ENCODE results near the gene BCL7A. TPM values are rescaled to one million over a fixed set of nuclear protein-coding genes. Genes with fewer than 3 reads are reported as not detected.

Gene BCL7A
- polyA plus RNA-seq, 1 of the 3 experiments (the other 2 are of a cell fraction) = 34.0 TPM

GRCh38 chr12:122005252-122005776 lies 16.4 kb upstream of the BCL7A start (continued):
- TF ChIP-seq IRF3 (IDR thresholded peaks at IDR 0.05; ENCODE audit: low read depth, low read length) (no peak), ELF1 (IDR thresholded peaks at IDR 0.05) (no peak)

DNA sequence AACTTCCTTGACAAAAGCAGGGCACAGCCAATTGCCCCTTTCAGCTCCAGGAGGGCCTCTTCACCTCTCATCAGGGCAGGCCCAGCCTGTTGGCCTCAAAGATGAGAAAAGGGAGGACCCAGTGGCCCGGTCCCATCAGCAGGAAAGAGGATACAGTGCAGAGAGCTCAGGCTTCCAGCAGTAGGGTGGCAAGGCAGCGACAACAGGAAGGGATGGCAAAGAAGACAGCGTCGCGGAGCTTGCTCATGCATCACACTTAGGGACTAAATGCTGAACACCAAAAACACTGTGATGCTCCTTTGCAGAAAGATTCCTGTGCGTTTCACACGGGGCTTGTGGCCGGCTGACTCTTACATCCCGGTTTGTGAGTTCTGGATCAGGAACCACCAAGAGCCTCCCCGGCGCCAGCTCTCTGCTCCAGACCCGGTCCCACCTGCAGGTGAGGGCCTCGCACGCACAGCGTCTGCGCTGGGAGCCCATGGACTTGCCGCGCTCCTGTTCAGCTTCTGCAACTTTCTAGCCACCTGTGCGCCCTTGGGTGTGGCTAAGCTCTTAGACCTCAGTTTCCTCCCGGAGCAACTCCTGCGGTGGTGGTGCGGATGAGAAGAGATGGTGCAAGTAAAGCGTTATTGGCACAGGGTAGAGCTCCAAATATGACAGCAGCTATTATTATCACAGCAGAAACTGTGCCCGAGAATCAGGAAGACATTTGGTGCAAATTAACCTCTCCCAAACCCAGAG lies 15.3 kb upstream of the BCL7A start:
- H3K27ac ChIP-seq (ENCODE audit: low read depth in 2 of 2, low read length in 1 of 2) = no peak overlapping the region
- no peaks in the 10 kb centered on the region for H3K4me1 ChIP-seq (ENCODE audit: control insufficient read depth in 1 of 2, insufficient read depth in 2 of 2, low read depth in 1 of 2, low read length in 1 of 2)
- no peak overlapping the region for H3K4me3 ChIP-seq (ENCODE audit: low read depth in 2 of 2, low read length in 1 of 2)
- peaks cover 0 to 3% of the 10 kb centered on the region in 2 experiments for H3K36me3 ChIP-seq (replicated peaks in 1 of 2; ENCODE audit: control insufficient read depth in 1 of 2, insufficient read depth in 2 of 2, low read length in 1 of 2)
- H3K9me3 ChIP-seq = no peaks in the 10 kb centered on the region
- WGBS (ENCODE audit: low lambda C conversion rate) = 98% methylated on average over 13 of the region's 24 CpGs
- no peaks in the 10 kb centered on the region for H3F3A ChIP-seq (replicated peaks; ENCODE audit: insufficient read depth)
- TF ChIP-seq SIN3A (IDR thresholded peaks at IDR 0.05; ENCODE audit: borderline replicate concordance, low read depth, low read length) = no peak
- no peak for TF ChIP-seq POLR2AphosphoS5 (IDR thresholded peaks at IDR 0.05; ENCODE audit: low read depth, low read length)
- no peak for TF ChIP-seq RCOR1 (IDR thresholded peaks at IDR 0.05; ENCODE audit: low read length)
- TF ChIP-seq, protein P1, sequence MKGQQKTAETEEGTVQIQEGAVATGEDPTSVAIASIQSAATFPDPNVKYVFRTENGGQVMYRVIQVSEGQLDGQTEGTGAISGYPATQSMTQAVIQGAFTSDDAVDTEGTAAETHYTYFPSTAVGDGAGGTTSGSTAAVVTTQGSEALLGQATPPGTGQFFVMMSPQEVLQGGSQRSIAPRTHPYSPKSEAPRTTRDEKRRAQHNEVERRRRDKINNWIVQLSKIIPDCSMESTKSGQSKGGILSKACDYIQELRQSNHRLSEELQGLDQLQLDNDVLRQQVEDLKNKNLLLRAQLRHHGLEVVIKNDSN (IDR thresholded peaks at IDR 0.05; ENCODE audit: borderline replicate concordance, low read depth) = no peak
- TF ChIP-seq, protein P2, sequence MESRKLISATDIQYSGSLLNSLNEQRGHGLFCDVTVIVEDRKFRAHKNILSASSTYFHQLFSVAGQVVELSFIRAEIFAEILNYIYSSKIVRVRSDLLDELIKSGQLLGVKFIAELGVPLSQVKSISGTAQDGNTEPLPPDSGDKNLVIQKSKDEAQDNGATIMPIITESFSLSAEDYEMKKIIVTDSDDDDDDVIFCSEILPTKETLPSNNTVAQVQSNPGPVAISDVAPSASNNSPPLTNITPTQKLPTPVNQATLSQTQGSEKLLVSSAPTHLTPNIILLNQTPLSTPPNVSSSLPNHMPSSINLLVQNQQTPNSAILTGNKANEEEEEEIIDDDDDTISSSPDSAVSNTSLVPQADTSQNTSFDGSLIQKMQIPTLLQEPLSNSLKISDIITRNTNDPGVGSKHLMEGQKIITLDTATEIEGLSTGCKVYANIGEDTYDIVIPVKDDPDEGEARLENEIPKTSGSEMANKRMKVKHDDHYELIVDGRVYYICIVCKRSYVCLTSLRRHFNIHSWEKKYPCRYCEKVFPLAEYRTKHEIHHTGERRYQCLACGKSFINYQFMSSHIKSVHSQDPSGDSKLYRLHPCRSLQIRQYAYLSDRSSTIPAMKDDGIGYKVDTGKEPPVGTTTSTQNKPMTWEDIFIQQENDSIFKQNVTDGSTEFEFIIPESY (IDR thresholded peaks at IDR 0.05; ENCODE audit: borderline replicate concordance, low read depth) = no peak
- TF ChIP-seq NFIC (IDR thresholded peaks at IDR 0.05; ENCODE audit: borderline replicate concordance) = no peak
- no peak overlapping the region for H3K9ac ChIP-seq
- no peaks in the 10 kb centered on the region for H3K27me3 ChIP-seq (ENCODE audit: insufficient read depth)
- H4K20me1 ChIP-seq (ENCODE audit: insufficient read depth) = no peaks in the 10 kb centered on the region
- DNase-seq = no peak
- no peak overlapping the region for H2AFZ ChIP-seq (ENCODE audit: low read depth)
- ChIA-PET POLR2A (no interaction called here), CTCF (no interaction called here)
- no peak overlapping the region for H3K4me2 ChIP-seq
- H3K9me2 ChIP-seq = no peaks in the 10 kb centered on the region
- H3K79me2 ChIP-seq (ENCODE audit: insufficient read depth) = no peaks in the 10 kb centered on the region

DNA sequence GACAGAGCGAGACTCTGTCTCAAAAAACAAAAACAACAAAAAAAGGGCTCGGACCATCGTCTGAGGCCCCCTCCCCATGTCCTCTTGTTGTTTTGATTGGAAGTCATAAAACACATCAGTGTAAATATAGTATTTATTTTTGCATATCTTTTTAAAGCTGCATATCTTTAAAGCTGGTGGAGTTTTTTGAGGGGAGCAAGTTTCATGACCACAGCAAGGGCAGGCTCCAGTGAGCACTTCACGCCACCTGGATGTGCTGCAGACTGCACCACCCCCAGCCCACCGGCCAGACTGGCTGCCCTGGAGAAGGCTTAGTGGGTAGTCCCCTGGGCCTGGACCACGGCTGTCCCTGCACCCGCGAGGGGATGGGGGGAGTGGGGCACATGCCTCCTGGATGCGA lies 11.9 kb upstream of the BCL7A start:
- no peak overlapping the region for H3K4me3 ChIP-seq (ENCODE audit: low read depth in 2 of 2, low read length in 1 of 2)
- no peaks in the 10 kb centered on the region for H3F3A ChIP-seq (replicated peaks; ENCODE audit: insufficient read depth)
- no peaks in the 10 kb centered on the region for H3K36me3 ChIP-seq (replicated peaks in 1 of 2; ENCODE audit: control insufficient read depth in 1 of 2, insufficient read depth in 2 of 2, low read length in 1 of 2)
- POLR2A ChIA-PET = no interaction called here
- CTCF ChIA-PET = interaction anchor here (1.6 kb wide), 1 partner anchor 10 kb away, joined by 5 read pairs; no protein-coding TSS in a partner anchor
- no peaks in the 10 kb centered on the region for H3K9me2 ChIP-seq
- no peaks in the 10 kb centered on the region for H4K20me1 ChIP-seq (ENCODE audit: insufficient read depth)
- WGBS (ENCODE audit: low lambda C conversion rate) = 88% methylated on average over 4 of the region's 9 CpGs
- no peaks in the 10 kb centered on the region for H3K27me3 ChIP-seq (ENCODE audit: insufficient read depth)
- H3K4me1 ChIP-seq (ENCODE audit: control insufficient read depth in 1 of 2, insufficient read depth in 2 of 2, low read depth in 1 of 2, low read length in 1 of 2) = no peaks in the 10 kb centered on the region
- no peak overlapping the region for H3K27ac ChIP-seq (ENCODE audit: low read depth in 2 of 2, low read length in 1 of 2)
- H3K9me3 ChIP-seq = no peaks in the 10 kb centered on the region
- no peak overlapping the region for H3K9ac ChIP-seq
- no peak for DNase-seq
- no peak overlapping the region for H3K4me2 ChIP-seq
- H3K79me2 ChIP-seq (ENCODE audit: insufficient read depth) = no peaks in the 10 kb centered on the region
- H2AFZ ChIP-seq (ENCODE audit: low read depth) = no peak overlapping the region
- TF ChIP-seq RFX5 (IDR thresholded peaks at IDR 0.05; ENCODE audit: low read length) (no peak), ELF1 (IDR thresholded peaks at IDR 0.05) (no peak), NFIC (IDR thresholded peaks at IDR 0.05; ENCODE audit: borderline replicate concordance) (no peak), FOSL2 (IDR thresholded peaks at IDR 0.05; ENCODE audit: borderline replicate concordance, low read depth) (no peak)
